DMS 273 (cell line): ENCODE results near the gene CARD19.
"Not testable (repeated sequence)": the region's sequence is repeated elsewhere in the genome, so short reads cannot be mapped to it uniquely, and the experiment has no call there.

Experiments used
- DNase-seq: peaks from one replicate; lab custom pipeline; 2025; ENCODE audit not compliant: unreplicated experiment; lab: John Stamatoyannopoulos, UW

CARD19 gene

DNA sequence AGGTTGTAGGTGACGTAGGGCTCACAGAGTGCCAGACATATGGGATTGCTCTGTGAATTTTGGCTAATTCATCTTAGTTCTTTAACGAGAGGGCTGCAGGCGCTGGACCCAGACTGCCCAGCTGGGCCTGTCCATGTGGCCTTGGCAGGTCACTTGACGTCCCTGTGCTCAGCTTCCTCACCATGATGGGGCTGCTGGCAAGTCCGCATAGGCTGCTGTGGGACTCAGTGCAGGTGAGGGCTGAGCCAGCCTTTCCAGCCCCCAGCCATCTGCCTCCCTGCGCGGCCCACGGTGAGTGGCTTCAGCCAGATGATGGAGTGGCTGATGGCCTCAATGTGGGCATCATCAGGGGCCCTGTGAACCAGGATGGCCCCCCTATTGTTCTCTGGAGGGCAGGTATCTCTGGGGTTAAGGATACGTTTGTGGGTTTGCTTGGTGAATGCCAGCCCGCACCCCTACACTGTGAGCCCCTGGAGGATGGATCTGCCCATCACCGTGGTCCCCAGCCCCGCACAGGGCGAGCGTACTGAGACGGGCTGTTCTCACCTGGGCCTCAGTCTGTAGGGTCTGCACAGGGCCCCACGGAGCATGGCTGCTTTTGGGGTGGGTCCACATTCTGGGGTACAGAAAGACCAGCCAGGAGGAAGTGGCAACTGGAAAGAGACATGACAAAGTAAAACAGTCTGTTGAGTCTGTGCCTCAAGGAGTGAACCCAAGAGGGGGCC, 3.7 kb downstream of the CARD19 start:
- DNase-seq = peak; percentile 20

DNA sequence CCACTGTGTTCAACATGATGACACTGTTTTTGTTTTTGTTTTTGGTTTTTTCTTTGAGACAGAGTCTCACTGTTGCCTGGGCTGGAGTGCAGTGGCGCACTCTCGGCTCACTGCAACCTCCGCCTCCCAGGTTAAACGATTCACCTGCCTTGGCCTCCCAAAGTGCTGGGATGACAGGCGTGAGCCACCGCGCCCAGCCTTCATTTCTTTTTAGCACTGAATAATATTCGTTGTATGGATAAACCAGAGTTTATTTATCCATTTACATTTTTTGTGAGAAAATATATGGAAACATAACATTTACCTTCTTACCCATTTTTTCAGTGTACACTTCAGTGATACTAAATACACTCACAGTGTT, 4.2 kb downstream of the CARD19 start:
- no peak for DNase-seq

DNA sequence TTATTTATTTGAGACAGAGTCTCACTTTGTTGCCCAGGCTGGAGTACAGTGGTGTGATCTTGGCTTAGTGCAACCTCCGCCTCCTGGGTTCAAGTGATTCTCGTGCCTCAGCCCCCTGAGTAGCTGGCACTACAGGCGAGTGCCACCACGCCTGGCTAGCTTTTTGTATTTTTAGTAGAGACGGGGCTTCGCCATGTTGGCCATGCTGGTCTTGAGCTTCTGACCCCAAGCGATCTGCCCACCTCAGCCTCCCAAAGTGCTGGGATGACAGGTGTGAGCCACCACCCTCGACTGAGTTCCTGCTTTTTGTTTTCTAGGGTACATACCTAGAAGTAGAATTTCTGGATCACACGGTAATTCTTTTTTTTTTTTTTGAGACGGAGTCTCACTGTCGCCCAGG, 5.1 kb downstream of the CARD19 start:
- not testable (repeated sequence) for DNase-seq

DNA sequence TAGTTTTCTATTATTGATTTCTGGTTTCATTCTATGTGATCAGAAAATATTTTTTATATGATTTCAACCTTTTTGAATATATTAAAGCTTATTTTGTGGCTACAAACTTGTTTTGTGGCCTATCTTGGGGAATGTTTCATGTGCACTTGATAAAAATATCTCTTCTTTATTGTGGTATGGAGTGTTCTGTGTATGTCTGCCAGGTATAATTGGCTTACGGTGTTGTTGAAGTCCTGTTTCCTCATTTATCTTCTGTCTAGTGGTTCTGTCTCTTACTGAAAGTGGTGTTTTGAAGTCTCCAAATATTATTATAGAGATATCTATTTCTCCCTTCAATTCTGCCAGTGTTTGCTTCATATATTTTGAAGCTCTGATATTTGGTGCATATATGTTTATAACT, 9.6 kb downstream of the CARD19 start:
- no peak for DNase-seq

DNA sequence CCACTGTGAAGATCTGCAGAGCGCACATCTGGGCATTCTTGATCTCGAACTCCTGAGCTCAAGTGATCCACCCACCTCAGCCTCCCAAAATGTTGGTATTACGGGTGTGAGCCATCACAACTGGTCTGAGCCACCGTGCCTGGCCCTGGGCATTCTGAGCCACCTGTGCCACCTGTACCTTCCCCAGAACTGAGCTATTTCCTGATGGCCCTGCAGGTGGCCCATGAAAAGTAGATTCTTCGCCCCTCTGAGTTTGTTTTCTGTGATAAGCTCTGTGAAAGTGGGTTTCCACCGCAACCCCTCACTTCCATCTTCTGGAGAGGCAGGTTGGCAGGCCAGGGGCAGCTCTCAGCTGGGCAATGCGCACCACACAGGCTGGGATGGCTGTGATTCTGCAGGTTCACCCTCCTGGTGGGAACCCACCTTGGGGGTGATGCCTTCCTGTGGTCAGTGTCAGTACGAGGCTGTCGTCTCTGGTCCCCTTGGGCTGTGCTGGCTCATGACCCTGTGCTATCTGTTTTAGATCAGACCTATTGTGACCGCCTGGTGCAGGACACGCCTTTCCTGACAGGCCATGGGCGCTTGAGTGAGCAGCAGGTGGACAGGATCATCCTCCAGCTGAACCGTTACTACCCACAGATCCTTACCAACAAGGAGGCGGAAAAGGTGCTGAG, 11.3 kb downstream of the CARD19 start:
- DNase-seq = no peak

DNA sequence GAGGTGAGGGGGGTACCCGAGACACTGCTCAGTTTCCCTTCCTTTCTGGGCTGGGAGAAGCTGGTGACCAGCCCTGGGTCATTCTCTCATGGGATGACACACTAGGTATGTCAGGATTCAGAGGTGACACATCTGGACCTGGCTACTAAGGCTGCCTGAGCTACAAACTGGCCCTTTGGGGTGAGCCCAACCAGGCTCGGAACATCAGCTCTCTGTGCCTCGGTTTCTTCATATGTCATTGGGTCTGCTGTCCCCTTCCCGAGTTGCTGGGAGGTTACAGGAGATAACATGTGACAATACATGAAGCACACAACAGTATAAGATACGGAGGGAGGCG, 11.8 kb downstream of the CARD19 start:
- DNase-seq = no peak

DNA sequence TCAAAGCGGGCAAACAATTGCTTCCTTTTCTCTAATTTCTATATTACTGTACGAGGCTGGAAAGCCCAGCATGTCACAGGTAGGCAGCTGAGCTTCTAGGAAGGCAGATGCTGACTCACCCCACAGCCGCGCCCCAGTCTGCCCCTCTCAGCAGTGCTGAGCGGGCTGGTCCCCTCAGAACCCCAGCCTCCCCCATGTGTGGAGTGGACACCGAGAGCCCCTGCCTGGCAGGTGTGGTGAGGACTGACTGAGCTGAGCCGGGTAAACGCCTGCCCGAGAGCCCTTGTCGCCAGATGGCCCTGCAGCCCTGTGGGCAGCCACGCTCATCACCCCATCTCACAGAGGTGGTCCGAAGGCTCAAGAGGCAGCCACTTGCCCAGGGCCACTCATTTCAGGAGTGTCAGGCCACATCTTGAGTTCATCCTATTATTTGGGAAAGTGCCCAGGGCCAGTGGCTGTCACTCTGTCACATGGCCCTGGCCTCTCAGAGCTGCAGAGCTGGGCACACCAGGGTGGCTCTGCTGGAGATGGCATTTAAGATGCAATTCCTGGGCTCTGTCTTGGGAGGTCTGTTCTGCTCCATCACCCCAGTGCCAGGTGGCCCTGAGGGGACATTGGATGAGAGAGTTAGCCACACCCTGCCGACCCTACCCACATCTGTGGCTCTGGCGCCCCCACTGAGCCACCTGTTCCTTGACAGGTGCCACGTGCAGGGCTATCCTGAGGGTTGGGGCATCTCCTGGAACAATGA, 12.4 kb downstream of the CARD19 start:
- no peak for DNase-seq

DNA sequence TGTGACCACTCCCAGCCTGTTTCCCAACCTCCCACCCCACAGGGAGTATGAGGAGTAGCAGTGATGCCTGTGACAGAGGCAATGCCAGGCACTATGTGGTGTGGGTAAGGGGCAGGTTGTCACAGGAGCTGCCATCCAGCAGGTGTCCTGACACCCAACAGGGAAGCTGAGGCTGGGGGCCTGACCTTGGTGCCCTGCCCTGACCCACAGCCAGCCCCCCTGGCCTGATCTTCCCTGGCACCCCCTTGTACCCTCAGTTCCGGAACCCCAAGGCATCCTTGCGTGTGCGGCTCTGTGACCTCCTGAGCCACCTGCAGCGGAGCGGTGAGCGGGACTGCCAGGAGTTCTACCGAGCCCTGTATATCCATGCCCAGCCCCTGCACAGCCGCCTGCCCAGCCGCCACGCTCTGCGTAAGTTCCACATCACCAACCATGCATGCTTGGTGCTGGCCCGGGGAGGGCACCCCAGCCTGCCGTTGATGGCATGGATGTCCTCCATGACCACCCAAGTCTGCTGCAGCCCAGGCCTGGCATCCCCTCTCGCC, 14.4 kb downstream of the CARD19 start:
- DNase-seq = no peak

DNA sequence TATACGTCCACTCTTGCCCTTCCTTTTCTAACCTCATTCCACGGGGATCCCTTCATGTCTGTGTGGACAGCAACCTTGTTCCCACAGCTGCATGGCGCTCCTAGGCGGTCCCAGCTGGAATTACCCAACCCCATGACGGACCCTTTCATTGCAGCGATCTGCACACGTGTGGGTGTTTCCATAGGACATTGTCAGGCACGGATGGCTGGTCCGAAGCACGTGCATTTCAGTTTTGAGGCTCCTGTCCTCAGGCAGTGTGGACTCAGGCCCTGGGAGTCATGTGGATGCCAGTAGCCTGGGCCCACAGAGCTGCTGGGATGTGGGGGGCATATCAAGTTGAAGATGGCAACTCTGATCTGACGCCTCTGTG, 15.0 kb downstream of the CARD19 start:
- no peak for DNase-seq

DNA sequence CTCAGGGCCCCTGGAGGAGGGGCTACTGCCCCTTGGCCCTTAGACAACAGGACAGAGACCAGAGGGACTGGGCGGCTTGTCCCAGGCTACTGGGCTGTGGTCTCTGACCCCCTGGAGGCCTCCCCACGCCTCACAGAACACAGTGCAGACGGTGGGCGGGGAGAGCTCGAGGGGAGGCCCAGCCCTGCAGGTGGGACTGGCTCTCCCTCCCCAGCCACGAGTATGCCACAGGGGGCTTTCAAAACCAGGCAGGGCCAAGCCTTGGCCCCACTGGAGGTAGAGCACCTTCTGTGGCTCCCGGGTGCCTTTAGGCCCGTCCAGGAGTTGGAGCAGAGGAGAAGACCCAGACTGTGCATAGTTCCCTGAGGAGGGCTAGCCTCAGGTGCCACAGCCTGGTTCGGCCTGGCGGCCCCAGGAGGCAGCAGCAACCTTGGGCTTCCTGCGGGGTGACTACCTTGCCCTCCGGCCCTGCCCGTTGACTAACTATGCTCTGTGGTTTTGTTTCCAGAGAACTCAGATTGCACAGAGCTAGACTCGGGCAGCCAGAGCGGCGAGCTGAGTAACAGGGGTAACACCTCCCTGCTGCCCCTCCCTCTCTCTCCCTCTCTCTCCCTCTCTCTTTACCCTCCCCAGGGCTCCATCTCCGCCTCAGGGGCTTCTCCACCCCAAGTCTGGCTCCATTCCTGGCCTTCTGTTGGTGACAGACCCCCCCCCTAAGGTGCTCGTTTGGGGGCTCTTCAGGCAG, 15.5 kb downstream of the CARD19 start:
- no peak for DNase-seq

DNA sequence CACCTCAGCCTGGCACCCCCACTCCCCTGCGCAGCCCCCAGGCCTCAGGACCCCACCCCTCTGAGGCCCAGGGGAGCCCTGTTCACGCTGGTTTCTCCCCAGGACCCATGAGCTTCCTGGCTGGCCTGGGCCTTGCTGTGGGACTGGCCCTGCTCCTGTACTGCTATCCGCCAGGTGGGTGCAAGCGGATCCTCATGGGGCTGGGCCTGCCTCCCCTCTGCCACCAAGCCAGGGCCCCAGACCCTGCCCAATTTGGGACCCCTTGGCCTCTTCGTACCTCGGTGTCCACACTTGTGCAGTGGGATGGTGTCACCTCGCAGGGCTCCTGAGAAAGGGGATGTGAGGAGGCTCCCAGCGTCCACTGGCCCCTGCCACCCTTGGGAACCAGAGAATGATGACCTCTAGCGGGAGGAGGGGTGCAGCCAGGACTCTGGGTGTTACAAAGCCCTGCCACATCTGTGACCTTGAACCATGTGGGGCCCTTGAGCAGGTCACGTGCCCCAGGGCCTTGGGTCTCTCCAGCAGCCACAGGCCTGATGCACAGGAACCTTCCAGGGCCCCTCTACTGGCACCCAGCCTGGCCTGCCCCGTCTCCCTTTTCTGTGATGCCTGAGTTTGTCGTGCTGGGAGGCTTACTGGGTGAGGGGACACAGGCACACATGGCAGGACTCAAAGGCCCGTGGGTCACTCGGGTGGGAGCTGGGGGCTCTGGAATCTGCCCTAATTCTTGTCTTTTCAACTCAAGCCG, 16.3 kb downstream of the CARD19 start:
- DNase-seq = no peak

DNA sequence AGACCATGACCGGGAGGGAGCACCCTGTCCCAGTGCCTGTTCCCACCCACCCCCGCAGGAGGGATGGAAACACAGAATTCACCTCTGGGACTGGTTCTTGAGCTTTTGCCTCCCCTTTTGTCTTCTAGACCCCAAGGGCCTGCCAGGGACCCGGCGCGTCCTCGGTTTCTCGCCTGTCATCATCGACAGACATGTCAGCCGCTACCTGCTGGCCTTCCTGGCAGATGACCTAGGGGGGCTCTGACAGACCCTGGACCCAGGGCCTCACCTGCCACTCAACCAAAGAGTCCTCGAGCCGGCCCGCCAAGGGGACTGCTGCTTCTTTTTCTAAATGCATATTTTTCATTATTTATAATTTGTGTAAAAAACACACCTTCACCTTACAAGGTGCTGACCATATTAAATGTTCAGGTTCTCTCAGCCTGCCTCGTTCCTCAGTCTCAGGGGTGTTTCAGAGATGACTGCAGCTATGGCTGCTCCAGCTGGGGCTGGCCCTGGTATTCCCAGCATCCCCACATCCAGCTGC, 16.9 kb downstream of the CARD19 start:
- DNase-seq = no peak

DNA sequence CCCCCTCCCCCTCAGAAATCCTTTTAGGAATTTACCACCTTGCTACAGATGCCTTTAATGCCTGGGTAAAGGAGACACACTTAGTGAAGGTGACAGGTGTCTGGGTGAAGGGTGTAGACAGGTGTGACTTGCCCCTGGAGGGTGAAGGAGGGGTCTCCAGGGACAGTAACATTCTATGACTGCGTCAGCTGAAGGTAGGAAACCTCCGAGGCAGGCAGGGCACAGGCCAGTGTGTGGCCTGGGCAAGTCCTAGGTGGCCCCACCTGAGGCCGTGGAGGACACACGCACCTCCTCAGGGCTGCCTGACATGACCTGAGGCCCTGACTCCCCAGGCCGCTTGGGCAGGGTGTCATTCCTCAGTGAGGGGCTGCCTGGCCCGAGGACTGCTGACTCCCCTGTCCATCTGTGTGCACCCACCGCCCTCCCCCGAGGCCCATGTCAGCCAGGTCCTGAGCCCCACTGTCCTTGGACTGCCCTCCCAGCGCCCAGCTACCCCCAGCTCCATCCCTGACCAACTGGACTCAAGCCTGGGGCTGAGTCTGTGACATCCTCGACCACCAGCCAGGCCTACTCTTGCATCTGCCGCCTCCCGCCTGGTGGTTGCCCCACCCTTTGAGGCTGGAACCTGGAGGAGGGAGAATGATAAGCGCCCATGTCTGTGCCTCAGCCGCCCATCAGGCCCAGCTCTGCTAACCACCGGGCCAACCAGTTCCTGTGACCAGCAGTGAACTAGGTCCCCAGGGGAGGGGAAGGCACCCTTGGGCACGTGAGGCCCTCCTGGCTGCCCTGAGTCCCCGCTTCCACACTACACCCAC, 18.4 kb downstream of the CARD19 start:
- DNase-seq = no peak

DNA sequence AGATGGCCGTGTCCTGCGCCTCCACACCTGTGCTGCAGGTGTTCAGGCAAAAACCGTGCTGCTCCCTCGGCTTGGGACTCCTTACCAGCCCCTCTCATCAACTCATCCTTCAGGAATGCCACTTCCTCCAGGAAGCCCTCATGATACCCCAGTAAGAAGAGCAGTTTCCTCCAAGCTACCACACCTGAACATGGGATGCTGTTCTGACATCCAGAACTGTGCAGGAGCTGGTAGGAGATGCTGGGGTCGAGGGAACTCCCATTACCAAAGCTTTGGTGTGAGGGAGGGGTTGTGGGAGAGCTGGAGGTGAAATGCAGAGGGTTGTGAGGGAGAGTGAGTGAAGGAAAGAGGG, 18.9 kb downstream of the CARD19 start:
- DNase-seq = no peak

DNA sequence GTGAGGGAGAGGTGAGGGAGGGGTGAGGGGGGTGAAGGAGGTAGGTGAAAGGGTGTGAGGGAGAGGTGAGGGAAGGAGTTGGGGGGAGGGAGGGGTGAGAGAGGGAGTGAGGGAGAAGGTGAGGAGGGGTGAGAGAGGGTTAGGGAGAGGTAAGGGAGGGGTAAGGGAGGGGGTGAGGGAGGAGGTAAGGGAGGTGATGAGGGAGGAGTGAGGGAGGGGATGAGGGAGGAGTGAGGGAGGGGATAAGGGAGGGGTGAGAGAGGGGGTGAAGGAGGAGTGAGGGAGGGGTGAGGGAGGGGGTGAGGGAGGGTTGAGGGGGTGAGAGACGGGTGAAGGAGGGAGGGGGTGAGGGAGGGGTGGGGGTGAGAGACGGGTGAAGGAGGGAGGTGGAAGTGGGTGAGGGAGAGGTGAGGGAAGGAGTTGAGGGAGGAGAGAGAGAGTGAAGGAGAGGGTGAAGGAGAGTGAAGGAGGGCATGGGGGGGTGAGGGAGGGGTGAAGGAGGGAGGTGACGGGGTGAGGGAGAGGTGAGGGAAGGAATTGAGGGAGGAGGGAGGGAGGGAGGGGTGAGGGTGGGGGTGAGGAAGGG, 19.6 kb downstream of the CARD19 start:
- no peak for DNase-seq

DNA sequence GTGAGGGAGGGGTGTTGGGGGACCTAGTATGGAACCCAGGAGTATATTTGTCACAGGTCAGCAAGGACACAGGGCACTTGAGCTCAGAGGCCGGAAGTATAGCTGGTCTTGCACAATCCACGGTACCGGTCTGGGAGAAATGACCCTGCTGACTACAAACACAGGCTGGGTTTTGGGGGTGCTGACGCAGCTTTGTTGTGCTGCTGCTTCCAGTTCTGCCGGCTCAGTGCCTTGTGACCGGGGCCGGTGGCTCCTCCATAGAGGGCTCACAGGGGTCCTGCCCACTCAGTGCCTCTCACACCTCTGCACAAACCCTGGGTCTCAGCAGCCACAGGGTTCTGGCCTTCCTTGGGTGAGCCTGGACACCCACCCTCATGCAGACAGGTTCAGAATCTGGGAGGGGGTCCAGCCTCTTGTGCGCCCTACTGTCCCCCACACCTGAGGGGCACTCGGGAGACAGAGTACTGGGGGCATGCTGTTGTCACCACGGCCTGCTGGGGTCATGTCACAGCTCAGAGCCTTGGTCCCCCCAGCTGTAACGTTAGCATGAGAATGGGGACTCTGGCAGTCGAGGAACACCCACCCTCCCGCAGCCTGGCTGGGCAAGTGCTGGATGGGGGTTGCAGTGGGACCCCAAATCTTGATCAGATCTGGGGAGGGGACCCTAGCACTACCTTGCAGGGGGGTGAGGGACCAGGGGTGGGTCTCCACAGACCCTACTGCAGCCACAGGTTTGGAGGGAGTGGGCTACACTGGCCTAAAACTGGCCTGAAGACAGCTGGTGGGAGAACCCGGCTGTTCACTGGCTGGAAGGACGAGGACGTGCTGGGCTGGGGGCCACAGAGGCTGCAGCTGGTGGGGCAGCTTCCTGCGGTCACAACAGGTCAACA, 20.3 kb downstream of the CARD19 start:
- DNase-seq = peak; percentile 18

DNA sequence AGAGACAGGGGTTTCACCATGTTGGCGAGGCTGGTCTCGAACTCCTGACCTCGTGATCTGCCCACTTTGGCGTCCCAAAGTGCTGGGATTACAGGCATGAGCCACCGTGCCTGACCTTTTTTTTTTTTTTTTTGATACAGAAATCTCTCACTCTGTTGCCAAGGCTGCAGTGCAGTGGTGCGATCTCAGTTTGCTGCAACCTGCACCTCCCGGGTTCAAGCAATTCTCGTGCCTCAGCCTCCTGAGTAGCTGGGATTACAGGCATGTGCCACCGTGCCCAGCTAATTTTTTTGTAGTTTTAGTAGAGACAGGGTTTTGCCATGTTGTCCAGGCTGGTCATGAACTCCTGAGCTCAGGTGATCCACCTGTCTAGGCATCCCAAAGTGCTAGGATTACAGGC, 21.5 kb downstream of the CARD19 start:
- not testable (repeated sequence) for DNase-seq
